GM10266 (cell line): ENCODE results near the gene TAF4.

ENCODE experiments used
- DNase-seq: peaks from one replicate; pipeline ENCODE4 v3.0.0; 2012; ENCODE audit errors: extremely low spot score
- CTCF ChIP-seq: IDR thresholded peaks from 2 replicates; pipeline ENCODE4 v1.5.1; 2012; ENCODE audit warnings: mild to moderate bottlenecking, low read depth; ENCODE audit not compliant: control insufficient read depth, insufficient read depth; ENCODE audit errors: missing control alignments

Gene TAF4

GRCh38 chr20:62029949-62030348, 35.7 kb downstream of the TAF4 start:
- TF ChIP-seq CTCF, result no peak
- no peak for DNase-seq

- no peak for TF ChIP-seq CTCF
- DNase-seq, result no peak
Observed at GRCh38 chr20:62029296-62029695, 36.4 kb downstream of the TAF4 start.

- TF ChIP-seq CTCF, result no peak
- no peak for DNase-seq
Observed at GRCh38 chr20:62028384-62028783, 37.3 kb downstream of the TAF4 start.

- no peak for DNase-seq
- no peak for TF ChIP-seq CTCF
Observed at GRCh38 chr20:62027698-62028321, 37.9 kb downstream of the TAF4 start.

- no peak for TF ChIP-seq CTCF
Observed at GRCh38 chr20:62027116-62027515, 38.6 kb downstream of the TAF4 start.

GRCh38 chr20:62026564-62026856, 39.2 kb downstream of the TAF4 start:
- TF ChIP-seq CTCF, result no peak
- DNase-seq, result no peak

More at GRCh38 chr20:62027116-62027515, 38.6 kb downstream of the TAF4 start:
- no peak for DNase-seq

- no peak for DNase-seq
- TF ChIP-seq CTCF, result peak; percentile 17
Observed at GRCh38 chr20:62025832-62026563, 39.7 kb downstream of the TAF4 start.
